Stomach (tissue), 9 donors: ENCODE results near the gene PCDHGA8. TPM values are rescaled to one million over a fixed set of nuclear protein-coding genes. Genes with fewer than 3 reads are reported as not detected.

ENCODE experiments used
- DNase-seq, 2 donors: peaks; one replicate each; pipeline versions ENCODE4 v3.0.0 to v3.0.0-alpha.2; 2013 to 2019
- H3K27ac ChIP-seq, 5 donors: fragments of 200-600 bp in 4 of 5; sonication (generic) in 4 of 5; one replicate each; pipeline ENCODE4 v1.5.1; 2013 to 2019; ENCODE audit warnings: mild to moderate bottlenecking in 1 of 5, moderate library complexity in 1 of 5
- H3K27me3 ChIP-seq, 3 donors: fragments of 200-600 bp; sonication (generic); one replicate each; pipeline ENCODE4 v1.5.1; 2017 to 2019; ENCODE audit warnings: mixed run types in 1 of 3
- H3K36me3 ChIP-seq, 4 donors: fragments of 200-600 bp; sonication (generic); 1 replicate in 3 of 4; 2 replicates in 1 of 4; pipeline ENCODE4 v1.5.1; 2016 to 2019
- H3K4me1 ChIP-seq, 4 donors: fragments of 200-600 bp; sonication (generic); one replicate each; pipeline ENCODE4 v1.5.1; 2016 to 2019
- H3K4me3 ChIP-seq, 4 donors: fragments of 200-600 bp; sonication (generic) in 3 of 4; one replicate each; pipeline ENCODE4 v1.5.1; 2016 to 2019; ENCODE audit warnings: mild to moderate bottlenecking in 1 of 4
- H3K9me3 ChIP-seq, 4 donors: fragments of 200-600 bp; sonication (generic); one replicate each; pipeline ENCODE4 v1.5.1; 2016 to 2019
- EP300 ChIP-seq: sonication (generic); formaldehyde crosslinking; IDR thresholded peaks from one replicate; pipeline ENCODE4 v1.6.1; 2017; ENCODE audit warnings: antibody characterized with exemption
- POLR2A ChIP-seq, 4 donors: fragments of 450-650 bp; IDR thresholded peaks; one replicate each; pipeline ENCODE4 v1.6.1; 2016; ENCODE audit warnings: antibody characterized with exemption in 4 of 4, control low read depth in 2 of 4, mild to moderate bottlenecking in 1 of 4, moderate library complexity in 1 of 4
- POLR2AphosphoS5 ChIP-seq, 3 donors: sonication (generic); formaldehyde crosslinking; IDR thresholded peaks; one replicate each; pipeline ENCODE4 v1.6.1; 2016; ENCODE audit warnings: antibody characterized with exemption in 3 of 3
- WGBS, 5 donors: extraction: QIAGEN DNeasy Blood & Tissue Kit in 3 of 5; methylation state at CpG; one replicate each; pipeline versions ENCODE4 v1.1.5 to v1.1.7; 2013 to 2018; 5-methylcytosine and 5-hydroxymethylcytosine counted together
- intact Hi-C: fragments of 100-400 bp; cut with DNase I; formaldehyde crosslinking; loops from one replicate; pipeline ENCODE4 v1.15.1; 2023; ENCODE audit warnings: low total_unique reads
- polyA plus RNA-seq, 3 donors: library from polyadenylated mRNA; stranded (reverse); fragments of 200-250 nt; gene quantifications; one replicate each; pipeline ENCODE4 v1.2.3, GENCODE V29; 2013
- total RNA-seq, 5 donors: library from RNA; depleted of rRNA; stranded (reverse); fragments of >200 nt; gene quantifications; one replicate each; pipeline versions ENCODE4 v1.1.0 to v1.2.3, GENCODE V29; 2014 to 2016
- TF ChIP-seq, protein P1 (sequence below), 7 experiments: fragments of 450-650 bp in 4 of 7; fragments of 200-600 bp in 3 of 7; sonication (generic) in 3 of 7; IDR thresholded peaks; one replicate each; pipeline ENCODE4 v1.5.1; 2016 to 2019; ENCODE audit warnings: antibody characterized with exemption in 7 of 7, control low read depth in 2 of 7, mild to moderate bottlenecking in 1 of 7
- donor health status: healthy with polysubstance abuse.
- donor health status: Bipolar disorder and iron deficiency.
- donor health status: healthy.

The PCDHGA8 gene
- total and polyA plus RNA-seq, 8 donors = under 0.01 to 12.5 (median 0.29) TPM; not detected in 1

DNA sequence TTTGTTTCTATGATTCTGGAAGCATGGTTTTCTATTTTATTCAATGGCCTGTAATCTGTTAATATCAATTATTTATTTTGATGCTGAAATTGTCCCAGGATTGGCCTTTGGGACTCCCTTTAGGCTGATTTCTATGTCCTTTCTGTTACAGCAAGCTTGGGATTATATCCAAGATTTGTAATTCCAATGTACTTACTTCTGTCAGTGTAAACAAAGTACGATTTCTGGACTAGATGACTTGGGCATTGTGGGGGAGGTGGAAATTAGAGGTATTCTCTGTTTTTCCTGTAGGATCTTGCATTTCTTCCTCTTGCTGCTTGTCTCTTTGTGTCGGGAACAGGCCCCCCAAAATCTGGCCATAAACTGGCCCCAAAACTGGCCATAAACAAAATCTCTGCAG, 41.6 kb downstream of the PCDHGA8 start:
- WGBS, 5 donors = 58 to 85% (median 66%) methylated on average over 2 of the region's 2 CpGs
- TF ChIP-seq EP300 (no peak), POLR2A (IDR thresholded peaks at IDR 0.05) (no peak), POLR2AphosphoS5 (IDR thresholded peaks at IDR 0.05) (no peak)
- TF ChIP-seq, protein P1, sequence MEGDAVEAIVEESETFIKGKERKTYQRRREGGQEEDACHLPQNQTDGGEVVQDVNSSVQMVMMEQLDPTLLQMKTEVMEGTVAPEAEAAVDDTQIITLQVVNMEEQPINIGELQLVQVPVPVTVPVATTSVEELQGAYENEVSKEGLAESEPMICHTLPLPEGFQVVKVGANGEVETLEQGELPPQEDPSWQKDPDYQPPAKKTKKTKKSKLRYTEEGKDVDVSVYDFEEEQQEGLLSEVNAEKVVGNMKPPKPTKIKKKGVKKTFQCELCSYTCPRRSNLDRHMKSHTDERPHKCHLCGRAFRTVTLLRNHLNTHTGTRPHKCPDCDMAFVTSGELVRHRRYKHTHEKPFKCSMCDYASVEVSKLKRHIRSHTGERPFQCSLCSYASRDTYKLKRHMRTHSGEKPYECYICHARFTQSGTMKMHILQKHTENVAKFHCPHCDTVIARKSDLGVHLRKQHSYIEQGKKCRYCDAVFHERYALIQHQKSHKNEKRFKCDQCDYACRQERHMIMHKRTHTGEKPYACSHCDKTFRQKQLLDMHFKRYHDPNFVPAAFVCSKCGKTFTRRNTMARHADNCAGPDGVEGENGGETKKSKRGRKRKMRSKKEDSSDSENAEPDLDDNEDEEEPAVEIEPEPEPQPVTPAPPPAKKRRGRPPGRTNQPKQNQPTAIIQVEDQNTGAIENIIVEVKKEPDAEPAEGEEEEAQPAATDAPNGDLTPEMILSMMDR (IDR thresholded peaks at IDR 0.05) = no peak
- Histone ChIP-seq H3K36me3 (peaks cover 0 to 10% (median 2%) of the 10 kb centered on the region in 4 donors), H3K4me3 (no peak overlapping the region), H3K27ac (no peak overlapping the region), H3K4me1 (peaks cover 0 to 10% (median 0%) of the 10 kb centered on the region in 4 donors), H3K9me3 (peaks cover 40 to 96% (median 78%) of the 10 kb centered on the region in 4 donors), H3K27me3 (peaks cover 0 to 39% (median 12%) of the 10 kb centered on the region in 3 donors)
- intact Hi-C loops = no loop called here
- no peak for DNase-seq

GRCh38 chr5:141437221-141437620, 44.8 kb downstream of the PCDHGA8 start:
- TF ChIP-seq POLR2A (IDR thresholded peaks at IDR 0.05) (no peak), EP300 (no peak), POLR2AphosphoS5 (IDR thresholded peaks at IDR 0.05) (no peak)
- TF ChIP-seq, protein P1 (IDR thresholded peaks at IDR 0.05) = no peak
- intact Hi-C loops = no loop called here
- Histone ChIP-seq H3K9me3 (peaks cover 30 to 96% (median 79%) of the 10 kb centered on the region in 4 donors), H3K4me1 (no peaks in the 10 kb centered on the region), H3K27me3 (peaks cover 0 to 12% (median 2%) of the 10 kb centered on the region in 3 donors), H3K27ac (no peak overlapping the region), H3K4me3 (no peak overlapping the region), H3K36me3 (peaks cover 0 to 9% (median 0%) of the 10 kb centered on the region in 4 donors)
- 80 to 98% (median 89%) methylated on average over 2 of the region's 2 CpGs for WGBS, 5 donors
- DNase-seq = no peak

GRCh38 chr5:141439411-141440141, 47.1 kb downstream of the PCDHGA8 start:
- TF ChIP-seq EP300 (no peak), POLR2AphosphoS5 (IDR thresholded peaks at IDR 0.05) (no peak), POLR2A (IDR thresholded peaks at IDR 0.05) (no peak)
- TF ChIP-seq, protein P1 (IDR thresholded peaks at IDR 0.05) = no peak
- DNase-seq = no peak
- Histone ChIP-seq H3K27me3 (no peaks in the 10 kb centered on the region), H3K9me3 (peaks cover 13 to 90% (median 68%) of the 10 kb centered on the region in 4 donors), H3K4me3 (no peak overlapping the region), H3K27ac (no peak overlapping the region), H3K36me3 (peaks cover 0 to 9% (median 0%) of the 10 kb centered on the region in 4 donors), H3K4me1 (no peaks in the 10 kb centered on the region)
- WGBS, 5 donors = 60 to 69% (median 64%) methylated on average over 10 of the region's 10 CpGs
- intact Hi-C loops = no loop called here

DNA sequence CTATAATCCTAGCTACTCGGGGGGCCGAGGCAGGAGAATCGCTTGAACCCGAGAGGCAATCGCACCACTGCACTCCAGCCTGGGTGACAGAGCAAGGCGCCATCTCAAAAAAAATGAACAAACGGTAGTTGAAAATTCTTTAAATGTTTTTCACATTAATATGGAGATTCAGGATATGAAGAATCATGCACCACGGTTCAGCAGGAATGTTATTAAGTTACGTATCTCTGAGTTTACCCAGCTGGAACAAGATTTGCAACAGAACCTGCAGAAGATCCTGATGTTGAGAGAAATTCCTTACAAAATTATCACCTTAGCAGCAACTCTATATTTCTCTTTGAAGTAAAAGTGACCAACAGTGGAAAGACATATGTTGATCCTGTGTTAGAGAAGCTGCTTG, 47.9 kb downstream of the PCDHGA8 start:
- 90 to 93% (median 92%) methylated on average over 9 of the region's 9 CpGs for WGBS, 5 donors
- intact Hi-C loops = no loop called here
- TF ChIP-seq POLR2AphosphoS5 (IDR thresholded peaks at IDR 0.05) (no peak), POLR2A (IDR thresholded peaks at IDR 0.05) (no peak)
- H3K4me3 ChIP-seq = no peak overlapping the region
- H3K9me3 ChIP-seq = peaks cover 13 to 90% (median 61%) of the 10 kb centered on the region in 4 donors
- H3K27ac ChIP-seq = no peak overlapping the region
- H3K27me3 ChIP-seq = no peaks in the 10 kb centered on the region
- no peaks in the 10 kb centered on the region for H3K4me1 ChIP-seq
- no peak for DNase-seq
- peaks cover 0 to 9% (median 0%) of the 10 kb centered on the region in 4 donors for H3K36me3 ChIP-seq
